ENCODE results near the gene ATP5F1E.
"Not testable (repeated sequence)": the region's sequence is repeated elsewhere in the genome, so short reads cannot be mapped to it uniquely, and the experiment has no call there.

ATP5F1E gene

GRCh38 chr20:59042796-59043631 lies 10.9 kb upstream of the ATP5F1E start:
- DNase-seq: peak; percentile 95

GRCh38 chr20:59042151-59042795 lies 10.1 kb upstream of the ATP5F1E start, which contains the start of gene PRELID3B:
TSS of gene PRELID3B (minus strand) at chr20:59042786. CDS start at chr20:59042730, 56 bp downstream.
- peak; percentile 66 for DNase-seq

- not testable (repeated sequence) for DNase-seq
Observed at GRCh38 chr20:59041487-59041886, 9.4 kb upstream of the ATP5F1E start.

GRCh38 chr20:59040667-59041066 lies 8.5 kb upstream of the ATP5F1E start:
- DNase-seq: no peak

- no peak for DNase-seq
Observed at GRCh38 chr20:59039233-59039632, 7.1 kb upstream of the ATP5F1E start.

GRCh38 chr20:59037386-59037785 lies 5.3 kb upstream of the ATP5F1E start:
- DNase-seq: no peak

- DNase-seq: no peak
Observed at GRCh38 chr20:59035381-59035780, 3.2 kb upstream of the ATP5F1E start.

- DNase-seq: no peak
Observed at GRCh38 chr20:59033616-59034165, 1.6 kb upstream of the ATP5F1E start.

GRCh38 chr20:59033093-59033492 lies 958 bp upstream of the ATP5F1E start:
- DNase-seq: no peak

GRCh38 chr20:59032713-59033059 lies 551 bp upstream of the ATP5F1E start:
- DNase-seq: no peak

- no peak for DNase-seq
Observed at GRCh38 chr20:59031564-59032022, 542 bp downstream of the ATP5F1E start.

GRCh38 chr20:59030911-59031563 lies 1.1 kb downstream of the ATP5F1E start:
- no peak for DNase-seq

- no peak for DNase-seq
Observed at GRCh38 chr20:59028812-59029211, 3.3 kb downstream of the ATP5F1E start.

- no peak for DNase-seq
Observed at GRCh38 chr20:59027741-59028320, 4.3 kb downstream of the ATP5F1E start.

- no peak for DNase-seq
Observed at GRCh38 chr20:59026904-59027740, 5.0 kb downstream of the ATP5F1E start.

GRCh38 chr20:59025511-59025910 lies 6.6 kb downstream of the ATP5F1E start:
- DNase-seq: no peak

- no peak for DNase-seq
Observed at GRCh38 chr20:59025086-59025485, 7.0 kb downstream of the ATP5F1E start.

GRCh38 chr20:59024111-59024530 lies 8.0 kb downstream of the ATP5F1E start:
- DNase-seq: no peak

- DNase-seq: no peak
Observed at GRCh38 chr20:59023616-59024015, 8.5 kb downstream of the ATP5F1E start.

GRCh38 chr20:59022754-59023153 lies 9.4 kb downstream of the ATP5F1E start:
- no peak for DNase-seq

- DNase-seq: peak; percentile 72
Observed at GRCh38 chr20:59020938-59021551, 11.1 kb downstream of the ATP5F1E start.

- no peak for DNase-seq
Observed at GRCh38 chr20:59019217-59019616, 12.9 kb downstream of the ATP5F1E start, which contains the start of gene TUBB1. TSS of gene TUBB1 (plus strand) at chr20:59019429. CDS start at chr20:59019523, 94 bp downstream.
